ENCODE results near the gene ZDHHC21. TPM values are rescaled to one million over a fixed set of nuclear protein-coding genes. Genes with fewer than 3 reads are reported as not detected.

Gene ZDHHC21
- total and polyA plus RNA-seq, 12 donors, result 3.8 to 18.8 (median 9.4) TPM

DNA sequence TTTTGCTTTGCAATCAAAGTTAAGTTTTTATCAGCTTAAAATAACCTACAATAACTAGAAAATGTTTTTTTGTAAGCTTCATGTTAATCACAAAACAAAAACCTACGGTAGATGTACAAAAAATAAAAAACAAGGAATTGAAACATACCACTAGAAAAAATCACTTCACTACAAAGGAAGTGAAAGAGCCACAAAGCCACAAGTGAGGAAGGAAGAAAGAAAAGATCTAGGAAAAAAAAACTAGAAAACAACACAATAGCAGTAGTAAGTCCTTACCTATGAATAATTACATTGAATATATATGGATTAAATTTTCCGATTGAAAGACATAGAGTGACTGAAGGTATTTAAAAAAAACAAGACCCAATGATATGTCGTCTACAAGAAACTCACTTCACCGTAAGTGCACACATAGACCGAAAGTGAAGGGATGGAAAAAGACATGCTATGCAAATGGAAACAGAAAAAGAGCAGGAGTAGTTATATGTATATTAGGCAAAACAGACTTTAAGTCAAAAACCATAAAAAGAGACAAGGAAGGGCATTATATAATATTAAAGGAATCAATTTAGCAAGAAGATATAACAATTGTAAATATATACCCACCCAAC lies 13.4 kb upstream of the ZDHHC21 start:
- no peak for DNase-seq
- no peak for TF ChIP-seq POLR2A (IDR thresholded peaks at IDR 0.05)
- TF ChIP-seq, protein P1, sequence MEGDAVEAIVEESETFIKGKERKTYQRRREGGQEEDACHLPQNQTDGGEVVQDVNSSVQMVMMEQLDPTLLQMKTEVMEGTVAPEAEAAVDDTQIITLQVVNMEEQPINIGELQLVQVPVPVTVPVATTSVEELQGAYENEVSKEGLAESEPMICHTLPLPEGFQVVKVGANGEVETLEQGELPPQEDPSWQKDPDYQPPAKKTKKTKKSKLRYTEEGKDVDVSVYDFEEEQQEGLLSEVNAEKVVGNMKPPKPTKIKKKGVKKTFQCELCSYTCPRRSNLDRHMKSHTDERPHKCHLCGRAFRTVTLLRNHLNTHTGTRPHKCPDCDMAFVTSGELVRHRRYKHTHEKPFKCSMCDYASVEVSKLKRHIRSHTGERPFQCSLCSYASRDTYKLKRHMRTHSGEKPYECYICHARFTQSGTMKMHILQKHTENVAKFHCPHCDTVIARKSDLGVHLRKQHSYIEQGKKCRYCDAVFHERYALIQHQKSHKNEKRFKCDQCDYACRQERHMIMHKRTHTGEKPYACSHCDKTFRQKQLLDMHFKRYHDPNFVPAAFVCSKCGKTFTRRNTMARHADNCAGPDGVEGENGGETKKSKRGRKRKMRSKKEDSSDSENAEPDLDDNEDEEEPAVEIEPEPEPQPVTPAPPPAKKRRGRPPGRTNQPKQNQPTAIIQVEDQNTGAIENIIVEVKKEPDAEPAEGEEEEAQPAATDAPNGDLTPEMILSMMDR (IDR thresholded peaks at IDR 0.05), result no peak
- Histone ChIP-seq H3K27me3 (peaks cover 3% of the 10 kb centered on the region), H3K36me3 (replicated peaks in 1 of 2) (no peaks in the 10 kb centered on the region), H3K4me3 (no peak overlapping the region), H3K4me1 (replicated peaks in 1 of 2) (no peaks in the 10 kb centered on the region), H3K9me3 (replicated peaks in 1 of 3) (peaks cover 0 to 5% (median 0%) of the 10 kb centered on the region in 3 donors), H3K27ac (no peak overlapping the region)
- 83 to 91% (median 86%) methylated on average over 5 of the region's 5 CpGs for WGBS, 4 donors
- intact Hi-C loops (cut with DNase I), result no loop called here

DNA sequence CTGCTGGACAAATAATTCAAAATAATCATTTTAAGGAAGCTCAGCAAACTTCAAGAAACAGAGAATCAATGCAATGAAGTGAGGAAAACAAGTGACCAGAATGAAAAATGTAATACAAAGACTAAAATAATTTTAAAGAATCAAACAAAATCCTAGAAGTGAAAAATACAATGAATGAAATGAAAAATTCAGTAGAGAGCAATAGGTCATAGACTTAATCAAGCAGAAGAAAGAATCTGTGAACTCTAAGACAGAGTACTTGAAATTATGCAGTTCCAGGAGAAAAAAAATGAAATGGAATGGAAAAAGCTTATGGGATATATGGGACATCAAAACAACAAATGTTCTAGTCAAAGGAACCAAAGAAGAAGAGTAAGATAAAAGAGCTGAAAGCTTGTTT lies 11.8 kb upstream of the ZDHHC21 start:
- H3K36me3 ChIP-seq (replicated peaks in 1 of 2), result no peaks in the 10 kb centered on the region
- intact Hi-C loops (cut with DNase I), result no loop called here
- TF ChIP-seq, protein P1 (IDR thresholded peaks at IDR 0.05), result no peak
- TF ChIP-seq POLR2A (IDR thresholded peaks at IDR 0.05), result no peak

DNA sequence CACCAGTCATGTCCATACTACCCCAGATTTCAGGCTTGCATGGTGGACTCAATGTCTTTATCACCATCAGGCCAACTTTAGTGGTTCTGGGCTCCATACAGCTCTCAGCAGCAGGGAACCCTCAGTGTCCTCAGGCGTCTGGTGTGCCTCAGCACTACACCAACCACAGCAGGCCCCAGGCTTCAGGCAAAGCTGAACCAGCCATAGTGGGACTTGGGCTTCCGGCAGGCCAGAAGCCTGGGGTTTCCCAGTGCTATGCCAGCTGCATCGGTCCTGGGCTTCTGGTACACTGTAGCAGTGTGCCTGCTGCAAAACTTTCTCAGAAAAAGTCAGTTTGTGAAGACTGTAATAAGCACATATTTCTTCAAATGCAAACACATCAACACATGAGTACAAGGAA lies 11.0 kb upstream of the ZDHHC21 start:
- no peak for DNase-seq
- TF ChIP-seq POLR2A (IDR thresholded peaks at IDR 0.05), result no peak
- TF ChIP-seq, protein P1 (IDR thresholded peaks at IDR 0.05), result no peak
- H3K4me3 ChIP-seq, result no peak overlapping the region

More for the DNA sequence above, 11.8 kb upstream of the ZDHHC21 start:
- Histone ChIP-seq H3K4me1 (replicated peaks in 1 of 2) (no peaks in the 10 kb centered on the region), H3K4me3 (no peak overlapping the region), H3K27me3 (peaks cover 3% of the 10 kb centered on the region), H3K27ac (no peak overlapping the region), H3K9me3 (replicated peaks in 1 of 3) (peaks cover 0 to 5% (median 0%) of the 10 kb centered on the region in 3 donors)
- DNase-seq, result no peak

DNA sequence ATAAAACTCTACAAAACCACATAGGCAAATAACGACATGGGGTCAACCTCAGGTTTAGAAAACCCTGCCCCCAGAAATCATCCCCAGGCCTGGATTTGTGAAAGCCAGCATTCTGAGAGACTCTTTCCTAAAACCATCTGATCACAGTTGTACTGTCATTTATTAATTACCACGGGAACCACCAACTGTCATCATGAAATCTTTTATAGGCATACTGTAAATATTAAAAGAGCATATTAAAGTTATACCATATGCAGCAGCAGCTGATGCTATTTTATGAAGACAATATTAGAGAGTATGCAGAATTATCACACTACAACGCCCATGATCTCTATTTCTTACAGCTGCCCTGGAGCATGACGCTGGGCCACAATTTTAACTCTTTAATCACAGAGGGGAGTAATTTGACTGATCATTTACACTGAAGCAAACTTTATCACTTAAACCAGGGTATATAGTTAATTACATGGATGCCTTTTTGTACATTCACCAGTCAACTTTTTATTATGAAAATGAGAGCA lies 9.0 kb upstream of the ZDHHC21 start:
- no peak for DNase-seq
- Histone ChIP-seq H3K9me3 (replicated peaks in 1 of 3) (peaks cover 0 to 5% (median 0%) of the 10 kb centered on the region in 3 donors), H3K4me1 (replicated peaks in 1 of 2) (no peaks in the 10 kb centered on the region), H3K36me3 (replicated peaks in 1 of 2) (no peaks in the 10 kb centered on the region), H3K27ac (no peak overlapping the region), H3K4me3 (no peak overlapping the region), H3K27me3 (peaks cover 3% of the 10 kb centered on the region)
- 54 to 63% (median 58%) methylated on average over 4 of the region's 4 CpGs for WGBS, 4 donors
- TF ChIP-seq, protein P1 (IDR thresholded peaks at IDR 0.05), result no peak
- no peak for TF ChIP-seq POLR2A (IDR thresholded peaks at IDR 0.05)
- intact Hi-C loops (cut with DNase I), result no loop called here

More for the DNA sequence above, 11.0 kb upstream of the ZDHHC21 start:
- 86 to 98% (median 89%) methylated on average over 3 of the region's 3 CpGs for WGBS, 4 donors
- no peaks in the 10 kb centered on the region for H3K36me3 ChIP-seq (replicated peaks in 1 of 2)
- peaks cover 3% of the 10 kb centered on the region for H3K27me3 ChIP-seq
- no peaks in the 10 kb centered on the region for H3K4me1 ChIP-seq (replicated peaks in 1 of 2)
- H3K27ac ChIP-seq, result no peak overlapping the region
- intact Hi-C loops (cut with DNase I), result no loop called here
- peaks cover 0 to 5% (median 0%) of the 10 kb centered on the region in 3 donors for H3K9me3 ChIP-seq (replicated peaks in 1 of 3)
